ENCODE measurements around the gene LAMA3. TPM values are rescaled to one million over a fixed set of nuclear protein-coding genes. Genes with fewer than 3 reads are reported as not detected.

LAMA3 gene
- total and polyA plus RNA-seq, 2 donors (not counting 3 experiments of a cell fraction or from before 2014, with no cell fraction given): 2.6 to 12.3 TPM

- FAIRE-seq (no peak), DNase-seq (ENCODE audit: low read depth, low spot score) (no peak)
- Histone ChIP-seq H3K27me3 (ENCODE audit: control insufficient read depth in 2 of 2, insufficient read depth in 2 of 2, low read length in 2 of 2) (no peaks in the 10 kb centered on the region), H3K27ac (ENCODE audit: insufficient read depth, low read depth, low read length) (no peak overlapping the region), H3K36me3 (ENCODE audit: control insufficient read depth in 2 of 2, extremely low read depth in 1 of 2, insufficient read depth in 2 of 2, low read length in 2 of 2) (no peaks in the 10 kb centered on the region), H3K4me1 (ENCODE audit: control insufficient read depth, extremely low read depth, insufficient read depth, low read length) (no peaks in the 10 kb centered on the region), H3K9me1 (replicated peaks; ENCODE audit: control insufficient read depth, extremely low read depth, insufficient read depth, low read length) (no peaks in the 10 kb centered on the region), H4K20me1 (replicated peaks; ENCODE audit: control insufficient read depth, extremely low read depth, insufficient read depth, low read length) (no peaks in the 10 kb centered on the region), H3K4me2 (ENCODE audit: insufficient read depth, low read length) (no peak overlapping the region), H3K9me3 (replicated peaks; ENCODE audit: control insufficient read depth, insufficient read depth, low read length) (no peaks in the 10 kb centered on the region), H3K4me3 (replicated peaks in 1 of 3; ENCODE audit: insufficient read depth in 1 of 3, low read depth in 1 of 3, low read length in 3 of 3) (no peak overlapping the region), H3K9ac (replicated peaks; ENCODE audit: extremely low read depth, insufficient read depth, low read length) (no peak overlapping the region), H2AFZ (ENCODE audit: low read depth, low read length) (no peak overlapping the region), H3K79me2 (ENCODE audit: control insufficient read depth, insufficient read depth, low read length) (no peaks in the 10 kb centered on the region)
- dilution Hi-C loops (cut with MboI; ENCODE audit: extremely low pct_ligation_motif_present, low sequenced_read_pairs) (no loop called here), intact Hi-C loops (cut with micrococcal nuclease) (no loop called here)
- ChIA-PET POLR2A (no interaction called here), CTCF (interaction anchor here (0.8 to 1.9 kb wide), 4 partner anchors 8 to 59 kb away, joined by 3 to 6 read pairs (median 4); no protein-coding TSS in a partner anchor)
- TF ChIP-seq FOS (IDR thresholded peaks at IDR 0.05; ENCODE audit: borderline replicate concordance, insufficient read depth, low read length) (no peak), GATA2 (IDR thresholded peaks at IDR 0.05; ENCODE audit: insufficient read depth, insufficient read length, low read depth, low read length) (no peak), MAX (IDR thresholded peaks at IDR 0.05; ENCODE audit: insufficient read depth, insufficient read length) (no peak), POLR2A (IDR thresholded peaks at IDR 0.05; ENCODE audit: low read depth, low read length) (no peak), CTCF (IDR thresholded peaks at IDR 0.05; ENCODE audit: extremely low read depth in 1 of 2, insufficient read depth in 1 of 2, low read depth in 1 of 2, low read length in 2 of 2) (no peak), EZH2 (IDR thresholded peaks at IDR 0.05; ENCODE audit: borderline replicate concordance, low read depth, low read length, severe bottlenecking) (no peak), POLR2AphosphoS5 (IDR thresholded peaks at IDR 0.05; ENCODE audit: insufficient read depth, low read depth, low read length) (no peak), MYC (IDR thresholded peaks at IDR 0.05; ENCODE audit: low read depth, low read length) (no peak), JUN (IDR thresholded peaks at IDR 0.05; ENCODE audit: borderline replicate concordance, insufficient read depth, insufficient read length, low read depth) (no peak)
- BruUV-seq (replicated peaks): no TSS peak
Observed at GRCh38 chr18:23761941-23762340, 72.7 kb downstream of the LAMA3 start.

All from endothelial cell of umbilical vein (primary cell).